Measurements from ENCODE around the gene CMC1.

DNA sequence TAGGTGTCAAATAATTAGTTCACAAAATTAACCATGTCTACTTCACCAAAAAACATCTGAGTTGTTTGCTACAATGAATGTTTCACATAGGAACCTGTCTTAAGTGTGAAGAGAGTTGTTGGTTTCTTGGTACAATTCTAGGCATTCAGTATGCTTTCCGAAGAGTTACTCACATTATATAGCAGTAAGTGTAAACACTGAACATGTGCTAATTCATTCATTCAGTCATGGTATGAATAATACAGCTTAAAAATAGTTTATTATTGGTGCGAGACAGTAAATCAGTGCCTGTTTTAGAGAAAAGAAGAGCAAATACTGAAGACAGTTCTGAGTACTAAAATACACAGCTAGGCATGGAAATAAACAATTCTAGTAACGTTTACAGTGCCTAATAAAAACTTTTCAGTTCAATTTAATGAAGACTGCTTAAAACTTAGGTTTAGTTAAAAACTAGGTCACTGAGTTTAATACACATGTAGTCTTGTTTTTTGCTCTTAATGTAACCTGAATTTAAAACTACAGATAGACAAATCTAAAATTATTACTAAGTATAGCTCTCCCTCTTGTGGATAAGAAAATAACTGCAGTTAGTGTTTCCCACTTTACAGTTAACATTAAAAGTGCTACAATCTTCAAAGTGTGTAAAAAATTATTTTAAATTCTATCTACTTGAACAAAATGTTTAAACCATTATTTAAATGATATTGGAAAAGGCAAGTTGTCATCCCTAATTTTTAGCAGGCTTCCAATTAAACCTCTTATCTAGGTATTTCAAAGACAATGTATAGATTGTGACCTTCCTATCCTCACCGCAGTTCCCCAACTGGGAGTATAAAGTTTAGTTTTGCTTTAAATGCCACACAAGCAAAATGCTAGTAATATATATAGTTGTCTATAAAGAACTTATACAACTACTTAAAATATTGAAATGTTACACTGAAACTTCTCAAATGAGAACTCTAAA is 87.1 kb downstream of the CMC1 start:
- TF ChIP-seq EZH2 (IDR thresholded peaks at IDR 0.05; ENCODE audit: insufficient read depth, poor library complexity, severe bottlenecking), result no peak
- TF ChIP-seq EZH2phosphoT487 (IDR thresholded peaks at IDR 0.05; ENCODE audit: insufficient read depth, low read depth), result no peak
